Peyer's patch (tissue), 4 donors: Measurements from ENCODE around the gene C22orf31. TPM values are rescaled to one million over a fixed set of nuclear protein-coding genes. Genes with fewer than 3 reads are reported as not detected.

Source experiments
- DNase-seq, 3 donors: peaks; one replicate each; pipeline ENCODE4 v3.0.0-alpha.2; 2017 to 2019
- H3K27ac ChIP-seq, 4 donors: fragments of 200-600 bp; sonication (generic); one replicate each; pipeline ENCODE4 v1.5.1; 2016 to 2019
- H3K27me3 ChIP-seq, 2 donors: fragments of 200-600 bp; sonication (generic); one replicate each; pipeline ENCODE4 v1.5.1; 2019
- H3K36me3 ChIP-seq, 3 donors: fragments of 200-600 bp; sonication (generic); one replicate each; pipeline ENCODE4 v1.5.1; 2016 to 2019
- H3K4me1 ChIP-seq, 4 donors: fragments of 200-600 bp; sonication (generic); one replicate each; pipeline ENCODE4 v1.5.1; 2016 to 2019
- H3K4me3 ChIP-seq, 4 donors: fragments of 200-600 bp; sonication (generic); 1 replicate in 3 of 4; 2 replicates in 1 of 4; pipeline ENCODE4 v1.5.1; 2016 to 2019; ENCODE audit warnings: mild to moderate bottlenecking in 1 of 4
- H3K9me3 ChIP-seq, 4 donors: fragments of 200-600 bp; sonication (generic); one replicate each; pipeline ENCODE4 v1.5.1; 2016 to 2019; ENCODE audit warnings: mild to moderate bottlenecking in 1 of 4
- POLR2A ChIP-seq, 2 donors: fragments of 450-650 bp; IDR thresholded peaks; one replicate each; pipeline ENCODE4 v1.5.1; 2017; ENCODE audit warnings: antibody characterized with exemption in 2 of 2, mild to moderate bottlenecking in 2 of 2, moderate library complexity in 2 of 2
- total RNA-seq, 4 donors: library from RNA; depleted of rRNA; stranded (reverse); fragments of >200 nt; gene quantifications; one replicate each; pipeline ENCODE4 v1.1.0, GENCODE V29; 2016
- TF ChIP-seq, protein P1 (sequence below), 6 experiments: fragments of 450-650 bp in 4 of 6; fragments of 200-600 bp in 2 of 6; sonication (generic) in 1 of 6; IDR thresholded peaks; one replicate each; pipeline ENCODE4 v1.5.1; 2017 to 2019; ENCODE audit warnings: antibody characterized with exemption in 6 of 6, mild to moderate bottlenecking in 3 of 6, moderate library complexity in 1 of 6

Gene C22orf31
- total RNA-seq, 4 donors from 2014 or later, result not detected

DNA sequence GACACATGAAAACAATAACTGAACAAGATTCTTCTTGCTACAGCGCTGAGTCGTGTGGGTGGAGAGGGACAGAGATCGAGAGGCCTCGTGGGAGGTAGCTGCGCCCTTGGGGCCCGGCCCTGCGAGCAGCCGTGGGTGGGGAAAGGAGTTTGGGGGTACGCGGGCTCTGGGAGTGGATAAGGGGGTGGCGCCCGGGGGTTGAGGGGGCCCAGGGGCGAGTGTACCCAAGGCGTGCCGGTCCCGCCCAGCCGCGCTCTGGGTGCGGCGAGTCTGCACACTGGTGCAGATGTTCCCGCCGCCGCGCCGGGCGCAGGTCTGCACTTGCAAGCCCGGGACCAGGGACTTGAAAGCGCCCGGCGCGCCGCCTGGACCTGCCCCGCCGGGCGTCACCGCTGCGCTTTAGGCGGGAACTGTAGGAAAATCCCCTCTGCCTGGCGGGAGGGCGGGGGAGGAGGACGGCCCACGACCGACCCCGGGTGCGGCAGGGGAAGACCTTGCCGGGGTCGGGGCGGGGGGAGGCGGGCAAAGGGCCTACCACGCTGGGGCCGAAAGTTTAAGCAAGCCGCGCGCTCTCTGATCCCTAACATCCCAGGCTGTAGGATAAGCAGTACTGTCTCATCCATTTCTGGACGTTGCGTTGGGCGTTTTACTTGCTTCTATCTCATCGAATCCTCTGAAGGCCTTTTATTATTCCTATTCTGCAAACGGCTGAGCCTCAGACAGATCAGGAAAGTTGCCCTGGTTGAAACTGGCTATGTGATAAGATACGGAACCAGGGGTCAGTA lies 9.8 kb upstream of the C22orf31 start:
- peak in 2 of 3 donors; percentile 72 to 83 for DNase-seq
- Histone ChIP-seq H3K27ac (peak overlapping the region in 3 of 4 donors; percentile 22 to 52 (median 46)), H3K27me3 (no peaks in the 10 kb centered on the region), H3K4me3 (peak overlapping the region; percentile 12 to 67 (median 34)), H3K36me3 (no peaks in the 10 kb centered on the region), H3K9me3 (no peaks in the 10 kb centered on the region), H3K4me1 (peaks cover 0 to 34% (median 7%) of the 10 kb centered on the region in 4 donors)
- TF ChIP-seq, protein P1, sequence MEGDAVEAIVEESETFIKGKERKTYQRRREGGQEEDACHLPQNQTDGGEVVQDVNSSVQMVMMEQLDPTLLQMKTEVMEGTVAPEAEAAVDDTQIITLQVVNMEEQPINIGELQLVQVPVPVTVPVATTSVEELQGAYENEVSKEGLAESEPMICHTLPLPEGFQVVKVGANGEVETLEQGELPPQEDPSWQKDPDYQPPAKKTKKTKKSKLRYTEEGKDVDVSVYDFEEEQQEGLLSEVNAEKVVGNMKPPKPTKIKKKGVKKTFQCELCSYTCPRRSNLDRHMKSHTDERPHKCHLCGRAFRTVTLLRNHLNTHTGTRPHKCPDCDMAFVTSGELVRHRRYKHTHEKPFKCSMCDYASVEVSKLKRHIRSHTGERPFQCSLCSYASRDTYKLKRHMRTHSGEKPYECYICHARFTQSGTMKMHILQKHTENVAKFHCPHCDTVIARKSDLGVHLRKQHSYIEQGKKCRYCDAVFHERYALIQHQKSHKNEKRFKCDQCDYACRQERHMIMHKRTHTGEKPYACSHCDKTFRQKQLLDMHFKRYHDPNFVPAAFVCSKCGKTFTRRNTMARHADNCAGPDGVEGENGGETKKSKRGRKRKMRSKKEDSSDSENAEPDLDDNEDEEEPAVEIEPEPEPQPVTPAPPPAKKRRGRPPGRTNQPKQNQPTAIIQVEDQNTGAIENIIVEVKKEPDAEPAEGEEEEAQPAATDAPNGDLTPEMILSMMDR (IDR thresholded peaks at IDR 0.05), result no peak
- TF ChIP-seq POLR2A (IDR thresholded peaks at IDR 0.05), result no peak

- no peak for DNase-seq
- Histone ChIP-seq H3K9me3 (no peaks in the 10 kb centered on the region), H3K27me3 (no peaks in the 10 kb centered on the region), H3K27ac (no peak overlapping the region), H3K4me3 (no peak overlapping the region), H3K4me1 (peaks cover 0 to 34% (median 7%) of the 10 kb centered on the region in 4 donors), H3K36me3 (no peaks in the 10 kb centered on the region)
- TF ChIP-seq, protein P1 (IDR thresholded peaks at IDR 0.05), result no peak
- no peak for TF ChIP-seq POLR2A (IDR thresholded peaks at IDR 0.05)
These were observed 8.9 kb upstream of the C22orf31 start for GRCh38 chr22:29070490-29070889.

- DNase-seq, result no peak
- Histone ChIP-seq H3K4me3 (no peak overlapping the region), H3K9me3 (no peaks in the 10 kb centered on the region), H3K27me3 (no peaks in the 10 kb centered on the region), H3K36me3 (no peaks in the 10 kb centered on the region), H3K27ac (no peak overlapping the region), H3K4me1 (peaks cover 0 to 29% (median 7%) of the 10 kb centered on the region in 4 donors)
- TF ChIP-seq POLR2A (IDR thresholded peaks at IDR 0.05), result no peak
- TF ChIP-seq, protein P1 (IDR thresholded peaks at IDR 0.05), result no peak
These were observed 7.8 kb upstream of the C22orf31 start for GRCh38 chr22:29069463-29069862.

- H3K27me3 ChIP-seq, result no peaks in the 10 kb centered on the region
- H3K9me3 ChIP-seq, result no peaks in the 10 kb centered on the region
- DNase-seq, result no peak
- H3K4me1 ChIP-seq, result no peaks in the 10 kb centered on the region
- TF ChIP-seq, protein P1 (IDR thresholded peaks at IDR 0.05), result no peak
- TF ChIP-seq POLR2A (IDR thresholded peaks at IDR 0.05), result no peak
- H3K27ac ChIP-seq, result no peak overlapping the region
- H3K4me3 ChIP-seq, result no peak overlapping the region
- no peaks in the 10 kb centered on the region for H3K36me3 ChIP-seq
These were observed 4.0 kb upstream of the C22orf31 start for GRCh38 chr22:29065468-29066190.

- H3K27ac ChIP-seq, result no peak overlapping the region
- H3K4me3 ChIP-seq, result no peak overlapping the region
- no peaks in the 10 kb centered on the region for H3K27me3 ChIP-seq
- TF ChIP-seq POLR2A (IDR thresholded peaks at IDR 0.05), result no peak
- TF ChIP-seq, protein P1 (IDR thresholded peaks at IDR 0.05), result no peak
- peak in 1 of 3 donors; percentile 23 for DNase-seq
- no peaks in the 10 kb centered on the region for H3K36me3 ChIP-seq
- H3K9me3 ChIP-seq, result no peaks in the 10 kb centered on the region
- no peaks in the 10 kb centered on the region for H3K4me1 ChIP-seq
These were observed 723 bp upstream of the C22orf31 start for GRCh38 chr22:29062286-29062821.
